Progenitor cell of endocrine pancreas (in vitro differentiated cells): Measurements from ENCODE around the gene ROBO3. TPM values are rescaled to one million over a fixed set of nuclear protein-coding genes. Genes with fewer than 3 reads are reported as not detected.

Source experiments
- DNase-seq: peaks from one replicate; pipeline ENCODE4 v3.0.0; 2021; ENCODE audit warnings: low spot score; ENCODE audit not compliant: unreplicated experiment
- H3K27ac Mint-ChIP-seq: 2 replicates; pipeline ENCODE4 v1.8.0; 2021; ENCODE audit warnings: mild to moderate bottlenecking, moderate library complexity, mixed read lengths
- H3K27me3 Mint-ChIP-seq: 2 replicates; pipeline ENCODE4 v1.8.0; 2021; ENCODE audit warnings: mixed read lengths
- H3K36me3 Mint-ChIP-seq: 2 replicates; pipeline ENCODE4 v1.8.0; 2022; ENCODE audit warnings: mixed read lengths; ENCODE audit not compliant: insufficient read depth
- H3K4me1 Mint-ChIP-seq: 2 replicates; pipeline ENCODE4 v1.8.0; 2021; ENCODE audit warnings: low read depth, mixed read lengths
- H3K4me3 Mint-ChIP-seq: 2 replicates; pipeline ENCODE4 v1.8.0; 2021; ENCODE audit warnings: low read depth, mild to moderate bottlenecking, moderate library complexity, mixed read lengths
- H3K9me3 Mint-ChIP-seq: 2 replicates; pipeline ENCODE4 v1.8.0; 2021; ENCODE audit warnings: low read depth, mixed read lengths
- CTCF ChIP-seq: fragments of 200-600 bp; sonication (generic); IDR thresholded peaks from one replicate; pipeline ENCODE4 v1.5.0; 2021; ENCODE audit warnings: antibody characterized with exemption, mild to moderate bottlenecking; ENCODE audit not compliant: unreplicated experiment
- total RNA-seq: library from RNA; stranded (reverse); gene quantifications from 2 replicates; pipeline ENCODE4 v1.2.1, GENCODE V29; 2021

ROBO3 gene
- total RNA-seq, 1 donor from 2014 or later = 9.9 TPM

GRCh38 chr11:124829986-124830385, 35.2 kb upstream of the ROBO3 start:
- no peak for DNase-seq
- Mint-ChIP-seq H3K4me3 (no peak overlapping the region), H3K4me1 (no peaks in the 10 kb centered on the region), H3K27me3 (peaks cover 25% of the 10 kb centered on the region), H3K27ac (no peak overlapping the region), H3K9me3 (no peaks in the 10 kb centered on the region), H3K36me3 (no peaks in the 10 kb centered on the region)
- TF ChIP-seq CTCF = no peak

GRCh38 chr11:124830749-124831148, 34.5 kb upstream of the ROBO3 start:
- peaks cover 28% of the 10 kb centered on the region for H3K27me3 Mint-ChIP-seq

GRCh38 chr11:124831897-124832296, 33.3 kb upstream of the ROBO3 start:
- DNase-seq = no peak
- Mint-ChIP-seq H3K27ac (no peak overlapping the region), H3K4me3 (no peak overlapping the region), H3K36me3 (no peaks in the 10 kb centered on the region), H3K9me3 (no peaks in the 10 kb centered on the region), H3K27me3 (peaks cover 31% of the 10 kb centered on the region), H3K4me1 (no peaks in the 10 kb centered on the region)
- TF ChIP-seq CTCF = no peak

More at GRCh38 chr11:124830749-124831148, 34.5 kb upstream of the ROBO3 start:
- Mint-ChIP-seq H3K36me3 (no peaks in the 10 kb centered on the region), H3K4me1 (no peaks in the 10 kb centered on the region), H3K9me3 (no peaks in the 10 kb centered on the region), H3K4me3 (no peak overlapping the region), H3K27ac (no peak overlapping the region)
- no peak for TF ChIP-seq CTCF
- DNase-seq = no peak

- no peak overlapping the region for H3K4me3 Mint-ChIP-seq
- DNase-seq = no peak
- H3K4me1 Mint-ChIP-seq = no peaks in the 10 kb centered on the region
- H3K9me3 Mint-ChIP-seq = no peaks in the 10 kb centered on the region
- TF ChIP-seq CTCF = no peak
- H3K27me3 Mint-ChIP-seq = peaks cover 37% of the 10 kb centered on the region
- no peaks in the 10 kb centered on the region for H3K36me3 Mint-ChIP-seq
- H3K27ac Mint-ChIP-seq = no peak overlapping the region
Measured at GRCh38 chr11:124832571-124832970, 32.7 kb upstream of the ROBO3 start.

- Mint-ChIP-seq H3K27ac (no peak overlapping the region), H3K4me1 (no peaks in the 10 kb centered on the region), H3K27me3 (peaks cover 52% of the 10 kb centered on the region), H3K36me3 (no peaks in the 10 kb centered on the region), H3K4me3 (no peak overlapping the region), H3K9me3 (no peaks in the 10 kb centered on the region)
- DNase-seq = no peak
- no peak for TF ChIP-seq CTCF
Measured at GRCh38 chr11:124834526-124835180, 30.6 kb upstream of the ROBO3 start.
